ENCODE data around the gene IFNLR1. TPM values are rescaled to one million over a fixed set of nuclear protein-coding genes. Genes with fewer than 3 reads are reported as not detected.
A peak's percentile ranks its signal among the peaks of the same experiment; 100 is the strongest.

IFNLR1 gene
- total RNA-seq, 4 donors from 2014 or later: 0.93 to 2.8 (median 1.2) TPM

- peaks cover 6% of the 10 kb centered on the region for H3K27me3 ChIP-seq
- TF ChIP-seq, protein P1, sequence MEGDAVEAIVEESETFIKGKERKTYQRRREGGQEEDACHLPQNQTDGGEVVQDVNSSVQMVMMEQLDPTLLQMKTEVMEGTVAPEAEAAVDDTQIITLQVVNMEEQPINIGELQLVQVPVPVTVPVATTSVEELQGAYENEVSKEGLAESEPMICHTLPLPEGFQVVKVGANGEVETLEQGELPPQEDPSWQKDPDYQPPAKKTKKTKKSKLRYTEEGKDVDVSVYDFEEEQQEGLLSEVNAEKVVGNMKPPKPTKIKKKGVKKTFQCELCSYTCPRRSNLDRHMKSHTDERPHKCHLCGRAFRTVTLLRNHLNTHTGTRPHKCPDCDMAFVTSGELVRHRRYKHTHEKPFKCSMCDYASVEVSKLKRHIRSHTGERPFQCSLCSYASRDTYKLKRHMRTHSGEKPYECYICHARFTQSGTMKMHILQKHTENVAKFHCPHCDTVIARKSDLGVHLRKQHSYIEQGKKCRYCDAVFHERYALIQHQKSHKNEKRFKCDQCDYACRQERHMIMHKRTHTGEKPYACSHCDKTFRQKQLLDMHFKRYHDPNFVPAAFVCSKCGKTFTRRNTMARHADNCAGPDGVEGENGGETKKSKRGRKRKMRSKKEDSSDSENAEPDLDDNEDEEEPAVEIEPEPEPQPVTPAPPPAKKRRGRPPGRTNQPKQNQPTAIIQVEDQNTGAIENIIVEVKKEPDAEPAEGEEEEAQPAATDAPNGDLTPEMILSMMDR (IDR thresholded peaks at IDR 0.05): no peak
- TF ChIP-seq POLR2AphosphoS5 (IDR thresholded peaks at IDR 0.05) (no peak), EP300 (IDR thresholded peaks at IDR 0.05) (no peak), POLR2A (IDR thresholded peaks at IDR 0.05) (no peak)
- no peak for ATAC-seq
- no peak overlapping the region for H3K4me3 ChIP-seq
- H3K27ac ChIP-seq: no peak overlapping the region
- H3K4me1 ChIP-seq: peaks cover 0 to 27% (median 0%) of the 10 kb centered on the region in 3 donors
- H3K9me3 ChIP-seq: no peaks in the 10 kb centered on the region
- no peaks in the 10 kb centered on the region for H3K36me3 ChIP-seq
- WGBS, 2 donors (ENCODE audit: low coverage in 1 of 2): 84 to 87% methylated on average over 6 of the region's 6 CpGs
Observed at GRCh38 chr1:24114753-24115152, 72.3 kb downstream of the IFNLR1 start.

GRCh38 chr1:24113641-24114033, 73.5 kb downstream of the IFNLR1 start:
- Histone ChIP-seq H3K4me1 (peaks cover 0 to 24% (median 0%) of the 10 kb centered on the region in 3 donors), H3K27ac (no peak overlapping the region), H3K27me3 (peaks cover 6% of the 10 kb centered on the region), H3K36me3 (no peaks in the 10 kb centered on the region), H3K4me3 (no peak overlapping the region), H3K9me3 (no peaks in the 10 kb centered on the region)
- 50 to 67% methylated on average over 1 to 4 of the region's 6 CpGs for WGBS, 2 donors (ENCODE audit: low coverage in 1 of 2)
- TF ChIP-seq, protein P1 (IDR thresholded peaks at IDR 0.05): no peak
- ATAC-seq: no peak

GRCh38 chr1:24111996-24112779, 74.9 kb downstream of the IFNLR1 start, which contains the start of gene MYOM3:
Gene MYOM3 (minus strand): TSS chr1:24112135. CDS start chr1:24108636, 3,499 bp downstream.
- TF ChIP-seq, protein P1 (IDR thresholded peaks at IDR 0.05): peak in 3 of 4 experiments; percentile 59 to 76 (median 61)
- TF ChIP-seq POLR2AphosphoS5 (IDR thresholded peaks at IDR 0.05) (no peak), EP300 (IDR thresholded peaks at IDR 0.05) (no peak), POLR2A (IDR thresholded peaks at IDR 0.05) (no peak)
- Histone ChIP-seq H3K27me3 (peaks cover 6% of the 10 kb centered on the region), H3K4me1 (peaks cover 0 to 24% (median 0%) of the 10 kb centered on the region in 3 donors), H3K36me3 (no peaks in the 10 kb centered on the region), H3K4me3 (peak within 1 kb of the TSS in 1 of 2 donors; percentile 36), H3K9me3 (no peaks in the 10 kb centered on the region), H3K27ac (peak within 1 kb of the TSS in 3 of 4 donors; percentile 35 to 66 (median 57))
- ATAC-seq: peak; percentile 86
- 0 to 4% methylated on average over 2 to 8 of the region's 27 CpGs for WGBS, 2 donors (ENCODE audit: low coverage in 1 of 2)

DNA sequence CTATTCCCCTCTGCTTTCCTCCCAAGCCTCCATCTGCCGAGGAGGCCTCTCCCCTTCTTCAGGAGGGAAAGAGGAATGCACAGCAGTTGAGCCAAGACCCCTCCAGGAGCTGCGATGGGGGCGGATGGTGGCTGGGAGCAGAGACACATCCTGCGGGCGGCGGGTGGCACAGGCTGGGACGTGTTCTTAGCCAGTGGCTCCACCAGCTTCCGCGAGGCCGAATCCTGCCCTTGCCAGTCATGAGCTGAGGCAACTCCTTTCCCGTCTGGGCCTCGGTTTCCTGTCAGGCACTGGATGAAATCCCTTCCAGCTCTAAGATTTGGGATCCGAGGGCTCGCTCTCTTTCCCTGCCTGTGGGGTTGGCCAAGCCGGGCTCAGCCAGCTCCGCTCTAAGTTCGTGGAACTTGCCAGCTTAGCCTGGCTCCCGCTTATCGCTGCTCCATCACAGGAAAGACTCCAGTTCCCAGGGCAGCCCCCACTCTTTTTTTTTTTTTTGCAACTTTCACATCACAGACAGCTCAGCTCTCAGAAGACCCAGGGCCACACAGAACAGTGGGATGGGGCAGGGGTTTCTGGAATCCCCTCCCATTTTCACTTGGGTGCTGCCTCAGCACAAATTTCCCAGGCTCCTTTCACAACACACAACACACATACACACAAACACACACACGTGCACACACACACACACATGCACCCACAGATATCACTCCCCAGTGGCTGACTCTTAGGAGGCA, 75.7 kb downstream of the IFNLR1 start:
- TF ChIP-seq POLR2AphosphoS5 (IDR thresholded peaks at IDR 0.05) (no peak), EP300 (IDR thresholded peaks at IDR 0.05) (no peak), POLR2A (IDR thresholded peaks at IDR 0.05) (no peak)
- TF ChIP-seq, protein P1 (IDR thresholded peaks at IDR 0.05): no peak
- peaks cover 0 to 24% (median 0%) of the 10 kb centered on the region in 3 donors for H3K4me1 ChIP-seq
- 67 to 82% methylated on average over 2 to 11 of the region's 20 CpGs for WGBS, 2 donors (ENCODE audit: low coverage in 1 of 2)
- peak overlapping the region in 3 of 4 donors; percentile 35 to 66 (median 57) for H3K27ac ChIP-seq
- H3K4me3 ChIP-seq: no peak overlapping the region
- no peaks in the 10 kb centered on the region for H3K36me3 ChIP-seq
- ATAC-seq: peak; percentile 37
- no peaks in the 10 kb centered on the region for H3K27me3 ChIP-seq
- H3K9me3 ChIP-seq: no peaks in the 10 kb centered on the region
